HG03025 (cell line): ENCODE results near the gene FBLIM1.

ENCODE experiments used
- ATAC-seq: cut with Tn5 transposase; IDR thresholded peaks from one replicate; pipeline ENCODE4 v1.9.1; 2021; ENCODE audit warnings: mild to moderate bottlenecking, moderate library complexity; ENCODE audit not compliant: unreplicated experiment, low FRiP score

Gene FBLIM1

GRCh38 chr1:15764890-15765289, 6.3 kb downstream of the FBLIM1 start:
- ATAC-seq, result no peak

DNA sequence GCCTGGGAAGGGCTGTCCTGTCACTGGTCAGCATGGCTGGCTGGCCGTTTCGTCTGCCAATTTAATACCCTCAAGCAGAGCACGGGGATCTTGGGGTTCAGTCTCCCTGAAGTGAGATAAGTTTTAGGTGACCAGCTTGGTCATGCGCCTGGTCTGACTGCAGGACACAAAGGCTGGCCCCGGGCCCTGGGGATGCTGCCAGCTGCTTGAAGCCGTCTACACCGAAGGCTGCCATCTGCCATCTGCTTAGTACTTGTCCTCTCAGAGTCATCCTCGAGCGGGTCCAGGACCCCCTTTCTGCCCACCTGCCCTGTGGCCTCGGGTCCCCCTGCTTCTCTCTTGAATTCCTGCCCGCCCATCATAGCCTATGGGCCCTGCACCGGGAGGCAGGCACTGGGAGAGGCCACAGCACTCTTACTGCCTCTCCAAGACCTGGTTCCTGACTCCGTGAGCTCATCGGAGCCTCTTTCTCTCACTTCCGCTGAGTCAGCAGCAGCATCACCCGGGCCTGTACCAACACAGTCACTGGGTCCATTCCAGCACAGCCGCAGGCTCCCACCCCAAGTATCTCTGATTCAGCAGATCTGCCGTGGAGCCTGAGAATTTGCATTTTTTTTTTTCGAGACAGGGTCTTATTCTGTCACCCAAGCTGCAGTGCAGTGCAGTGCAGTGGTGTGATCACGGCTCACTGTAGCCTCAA, 7.0 kb downstream of the FBLIM1 start:
- ATAC-seq, result no peak

- no peak for ATAC-seq
These were observed 9.3 kb downstream of the FBLIM1 start for GRCh38 chr1:15767941-15768340.

GRCh38 chr1:15768388-15768787, 9.8 kb downstream of the FBLIM1 start:
- no peak for ATAC-seq

GRCh38 chr1:15770313-15770962, 11.8 kb downstream of the FBLIM1 start:
- ATAC-seq, result no peak

DNA sequence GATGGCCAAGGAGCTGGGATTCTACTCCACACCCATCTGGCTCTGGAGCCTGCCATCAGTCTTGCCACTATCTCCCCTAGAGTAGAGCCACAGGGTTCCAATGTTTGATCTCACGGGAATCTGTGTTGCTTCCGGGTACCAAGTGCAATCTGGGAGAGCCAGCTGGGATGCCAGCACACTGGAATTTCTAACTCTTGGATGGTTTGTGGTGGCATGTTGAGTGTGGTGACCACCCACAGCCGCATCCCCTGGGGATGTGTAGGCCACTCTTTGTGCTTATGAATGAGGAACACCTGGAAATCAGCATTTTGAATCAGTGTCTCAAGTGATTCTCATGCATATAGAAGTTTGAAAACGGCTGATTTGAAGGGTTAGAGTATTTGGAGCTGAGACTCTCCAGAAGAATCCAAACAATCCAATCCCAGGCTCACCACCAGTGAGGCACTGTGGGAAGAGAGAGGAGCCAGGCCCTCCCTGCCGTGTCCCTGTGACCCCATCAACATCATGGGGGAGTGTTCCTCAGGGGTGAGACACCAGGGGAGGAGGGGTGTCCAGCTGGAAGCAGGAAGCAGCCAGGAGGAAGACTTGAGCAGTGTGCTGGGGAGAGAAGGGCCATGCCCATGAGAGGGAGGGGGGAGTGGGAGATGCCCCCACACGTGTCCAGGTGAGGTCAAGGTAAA, 13.4 kb downstream of the FBLIM1 start:
- no peak for ATAC-seq

DNA sequence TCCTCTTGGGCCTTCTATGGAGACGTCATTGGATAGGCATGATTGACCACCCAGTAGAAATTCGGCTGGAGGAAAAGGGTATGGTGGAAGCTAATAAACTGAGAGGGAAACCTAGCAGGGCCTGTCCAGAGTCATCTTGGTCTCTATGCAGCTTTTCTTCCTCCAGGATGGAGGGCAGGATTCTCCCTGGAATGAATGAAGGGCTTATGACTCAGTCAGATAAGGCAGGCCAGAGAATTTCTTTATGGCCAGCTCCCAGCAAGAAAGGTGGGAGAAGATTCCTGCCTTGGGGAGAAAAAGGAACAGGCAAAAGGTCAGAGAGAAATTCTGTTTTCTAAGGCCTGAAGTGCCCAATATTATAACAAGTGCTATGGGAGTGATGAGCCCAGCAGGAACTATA, 17.1 kb downstream of the FBLIM1 start:
- ATAC-seq, result no peak

GRCh38 chr1:15777909-15778707, 19.5 kb downstream of the FBLIM1 start:
- no peak for ATAC-seq

DNA sequence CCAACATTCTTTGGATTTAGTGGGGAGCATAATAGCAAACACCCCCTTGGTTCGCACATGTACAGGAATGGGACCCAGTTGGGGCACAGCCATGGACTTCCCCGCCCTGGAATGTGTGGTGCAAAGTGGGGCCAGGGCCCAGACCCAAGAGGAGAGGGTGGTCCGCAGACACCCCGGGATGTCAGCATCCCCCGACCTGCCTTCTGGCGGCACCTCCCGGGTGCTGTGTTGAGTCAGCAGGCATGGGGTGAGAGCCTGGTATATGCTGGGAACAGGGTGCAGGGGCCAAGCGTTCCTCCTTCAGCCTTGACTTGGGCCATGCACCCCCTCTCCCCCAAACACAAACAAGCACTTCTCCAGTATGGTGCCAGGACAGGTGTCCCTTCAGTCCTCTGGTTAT, 27.1 kb downstream of the FBLIM1 start:
- ATAC-seq, result no peak

DNA sequence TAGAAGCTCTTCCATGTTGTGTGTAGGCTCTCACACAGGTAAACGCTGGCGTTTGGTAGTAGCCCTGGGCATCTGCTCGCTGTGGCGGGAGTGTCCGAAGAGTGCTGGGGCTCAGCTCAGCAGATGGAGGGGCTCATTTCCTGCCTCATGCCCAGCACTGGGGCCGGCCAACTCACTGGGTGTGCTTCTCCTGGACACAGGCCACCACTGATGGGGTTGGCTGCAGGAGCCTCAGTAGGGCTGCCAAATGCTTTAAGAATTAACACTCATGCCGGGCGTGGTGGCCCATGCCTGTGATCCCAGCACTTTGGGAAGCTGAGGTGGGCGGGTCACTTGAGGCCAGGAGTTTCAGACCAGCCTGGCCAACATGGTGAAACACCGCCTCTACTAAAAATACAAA, 28.0 kb downstream of the FBLIM1 start:
- no peak for ATAC-seq

DNA sequence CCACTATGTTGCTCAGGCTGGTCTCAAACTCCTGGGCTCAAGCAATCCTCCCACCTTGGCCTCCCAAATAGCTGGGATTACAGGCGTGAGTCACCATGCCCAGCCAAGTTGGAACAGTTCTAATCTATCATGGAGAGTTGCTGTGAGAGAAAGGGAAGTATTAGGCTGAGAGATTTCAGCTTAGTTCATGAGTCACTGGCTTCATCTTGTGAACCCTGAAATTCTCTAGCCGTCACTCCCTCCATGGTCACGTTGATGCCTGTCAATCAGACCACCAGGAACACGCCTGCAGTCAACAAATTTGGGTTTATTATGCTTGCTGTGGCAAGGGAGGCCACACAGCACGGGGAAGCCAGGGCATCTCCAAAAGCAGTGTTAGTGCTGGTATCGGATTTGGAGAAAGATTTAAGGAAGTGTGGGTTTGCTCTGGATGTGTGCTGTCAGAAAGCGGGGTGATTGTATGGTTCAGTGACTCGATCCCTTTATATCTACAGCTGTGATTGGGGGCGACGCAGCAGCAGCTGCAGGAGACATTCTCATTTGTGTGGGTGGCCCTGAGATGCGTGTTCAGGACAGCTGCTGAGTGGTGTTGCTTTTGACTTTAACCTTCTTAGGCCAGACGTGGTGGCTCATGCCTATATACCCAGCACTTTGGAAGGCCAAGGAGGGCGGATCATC, 30.2 kb downstream of the FBLIM1 start:
- no peak for ATAC-seq

DNA sequence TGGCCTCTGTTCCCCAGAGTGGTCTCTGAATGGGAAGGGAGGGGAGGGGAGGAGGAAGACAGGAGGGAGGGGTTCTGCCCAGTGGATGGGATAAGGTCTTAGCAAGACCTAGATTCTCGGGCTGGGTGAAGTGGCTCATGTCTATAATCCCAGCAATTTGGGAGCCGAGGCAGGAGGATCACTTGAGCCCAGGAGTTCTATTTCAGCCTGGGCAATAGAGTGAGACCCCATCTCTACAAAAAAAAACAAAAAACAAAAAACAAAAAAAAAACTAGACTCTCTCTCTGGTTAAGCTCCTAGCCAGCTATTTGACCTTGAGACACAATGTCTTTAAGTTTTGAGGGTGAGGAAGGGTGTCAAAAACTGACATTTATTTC, 37.5 kb downstream of the FBLIM1 start:
- no peak for ATAC-seq

- ATAC-seq, result no peak
These were observed 39.2 kb downstream of the FBLIM1 start for GRCh38 chr1:15797614-15798390.

- ATAC-seq, result no peak
These were observed 40.6 kb downstream of the FBLIM1 start for GRCh38 chr1:15799004-15799867.

DNA sequence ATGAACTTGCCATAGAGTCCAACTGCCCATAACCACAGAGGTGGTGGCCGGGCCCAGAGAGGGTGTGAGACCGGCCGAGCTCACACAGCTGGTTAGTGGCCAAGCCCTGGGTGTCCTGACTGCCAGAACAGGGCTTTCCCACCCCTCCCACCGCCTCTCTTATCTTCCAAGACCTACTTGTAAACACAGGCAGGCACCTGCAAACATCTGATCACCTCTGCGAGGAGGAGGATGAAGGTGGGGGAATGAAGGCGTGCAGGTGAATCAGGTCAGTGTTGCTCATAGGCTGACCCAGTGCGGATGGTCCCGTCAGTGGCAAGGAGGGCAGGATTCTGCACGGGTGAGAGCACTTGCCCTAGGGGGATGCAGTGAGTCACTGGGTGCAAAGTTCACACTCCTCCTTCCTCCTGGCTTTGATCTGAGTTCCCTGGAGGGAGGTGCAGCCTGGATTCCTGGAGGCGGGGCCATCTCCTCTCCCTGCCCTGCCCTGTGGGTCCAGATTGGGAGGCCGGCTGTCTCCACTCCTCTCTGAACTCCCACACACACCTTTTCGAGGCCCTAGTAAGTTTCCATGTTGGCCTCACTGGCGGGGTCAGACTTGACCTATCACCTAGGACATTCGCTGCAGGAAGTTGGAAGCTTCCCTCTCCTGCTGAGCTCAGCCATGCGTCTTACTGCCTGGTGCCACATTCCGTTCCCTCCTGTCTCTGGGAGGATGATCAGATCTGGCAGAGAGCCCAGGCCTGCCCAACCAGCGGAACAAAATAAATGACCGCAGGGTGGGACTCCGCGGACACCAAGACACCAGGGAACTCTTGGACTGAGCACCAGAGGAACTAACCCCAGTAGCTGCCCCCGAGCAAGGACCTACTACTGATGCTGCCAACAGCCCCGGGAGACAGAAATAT, 41.6 kb downstream of the FBLIM1 start:
- no peak for ATAC-seq

- no peak for ATAC-seq
These were observed 43.8 kb downstream of the FBLIM1 start for GRCh38 chr1:15802234-15802965.

DNA sequence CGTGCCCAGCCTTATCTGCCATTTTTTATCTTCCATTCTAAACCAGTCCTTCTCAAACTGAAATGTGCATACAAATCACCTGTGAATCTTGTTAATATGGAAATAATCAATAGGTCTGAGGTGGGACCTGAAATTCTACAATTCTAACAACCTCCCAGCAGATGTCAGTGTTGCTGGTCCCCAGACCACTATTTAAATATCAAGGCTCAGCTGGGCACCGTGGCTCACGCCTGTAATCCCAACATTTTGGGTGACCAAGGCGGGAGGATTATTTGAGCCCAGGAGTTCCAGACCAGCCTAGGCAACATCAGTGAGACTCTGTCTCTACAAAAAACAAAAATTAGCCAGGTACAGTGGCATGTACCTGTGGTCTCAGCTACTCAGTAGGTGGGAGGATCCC, 44.8 kb downstream of the FBLIM1 start:
- no peak for ATAC-seq
